HepG2 (cell line): ENCODE results near the gene IGFN1. TPM values are rescaled to one million over a fixed set of nuclear protein-coding genes. Genes with fewer than 3 reads are reported as not detected.

Experiments used
- ARID5B ChIP-seq: IDR thresholded peaks from 2 replicates; pipeline ENCODE4 v1.4.0; 2020; ENCODE audit warnings: mild to moderate bottlenecking, missing genetic modification reagents
- CENPBD1 ChIP-seq: sonication (generic); formaldehyde crosslinking; IDR thresholded peaks from 2 replicates; pipeline ENCODE4 v1.8.0; 2022; ENCODE audit warnings: missing genetic modification reagents, low read depth, mild to moderate bottlenecking, borderline replicate concordance
- DZIP1 ChIP-seq: sonication (generic); formaldehyde crosslinking; IDR thresholded peaks from 2 replicates; pipeline ENCODE4 v1.5.0; 2020; ENCODE audit warnings: mild to moderate bottlenecking, missing genetic modification reagents
- GRHL1 ChIP-seq: sonication (generic); formaldehyde crosslinking; conservative IDR thresholded peaks from 2 replicates; pipeline ENCODE4 v1.8.0; 2022; ENCODE audit warnings: missing genetic modification reagents
- IRF2 ChIP-seq: IDR thresholded peaks from 2 replicates; pipeline ENCODE4 v1.6.1; 2018; ENCODE audit warnings: missing genetic modification reagents, missing compliant biosample characterization
- ZBTB38 ChIP-seq: sonication (generic); formaldehyde crosslinking; IDR thresholded peaks from 2 replicates; pipeline ENCODE4 v1.5.1; 2020; ENCODE audit warnings: mild to moderate bottlenecking, missing genetic modification reagents
- ZNF383 ChIP-seq: sonication (generic); formaldehyde crosslinking; IDR thresholded peaks from 2 replicates; pipeline ENCODE4 v1.4.0; 2020; ENCODE audit warnings: missing genetic modification reagents, mild to moderate bottlenecking, borderline replicate concordance
- ZNF747 ChIP-seq: sonication (generic); formaldehyde crosslinking; IDR thresholded peaks from 2 replicates; pipeline ENCODE4 v1.8.1; 2023; ENCODE audit warnings: missing genetic modification reagents, mild to moderate bottlenecking, borderline replicate concordance
- ZNF800 ChIP-seq: sonication (generic); formaldehyde crosslinking; IDR thresholded peaks from 2 replicates; pipeline ENCODE4 v1.4.0; 2020; ENCODE audit warnings: missing genetic modification reagents
- polyA plus RNA-seq, 8 experiments: library from polyadenylated mRNA; depleted of rRNA in 3 of 8; stranded (reverse) in 7 of 8; unstranded in 1 of 8; fragments of >200 nt; fragmentation: Illumina TruSeq in 4 of 8; extraction: Trizol in 4 of 8; gene quantifications; 2 replicates each; pipeline versions ENCODE4 v1.2.1 to v1.2.3, GENCODE V29; 2011 to 2016; ENCODE audit warnings: low read depth in 4 of 8, missing spikeins in 1 of 8, mixed read lengths in 1 of 8; ENCODE audit not compliant: insufficient read depth in 1 of 8
- total RNA-seq, 5 experiments: library from RNA; depleted of rRNA; stranded (reverse); fragments of >200 nt; fragmentation: Illumina TruSeq; extraction: Trizol; gene quantifications; 2 replicates each; pipeline ENCODE4 v1.2.3, GENCODE V29; 2016; ENCODE audit warnings: low read depth in 1 of 5

IGFN1 gene
- total and polyA plus RNA-seq, 2 of the 13 experiments (the other 11 are each of a cell fraction or from before 2014, with no cell fraction given) = 0.04 to 0.05 TPM

- TF ChIP-seq ARID5B (CRISPR knock-in tag) (peak; percentile 96), GRHL1 (CRISPR knock-in tag) (no peak), DZIP1 (CRISPR knock-in tag) (no peak), IRF2 (CRISPR knock-in tag) (peak; percentile 83), CENPBD1 (no peak), ZNF800 (CRISPR knock-in tag) (no peak), ZNF747 (CRISPR knock-in tag) (0 out of 2 replicates have a peak, but pooled peaks have one; percentile 13), ZBTB38 (CRISPR knock-in tag) (no peak), ZNF383 (CRISPR knock-in tag) (no peak)
These were observed 20.0 kb upstream of the IGFN1 start (continued) for GRCh38 chr1:201170533-201171062.
